ENCODE measurements around the gene SZT2. TPM values are rescaled to one million over a fixed set of nuclear protein-coding genes. Genes with fewer than 3 reads are reported as not detected.

The SZT2 gene
- total RNA-seq, 2 experiments from 2014 or later: 33.7 to 79.8 TPM

GRCh38 chr1:43438953-43439581, 49.4 kb downstream of the SZT2 start:
- no peak overlapping the region for H3K4me2 ChIP-seq (ENCODE audit: low read length)
- H3K4me1 ChIP-seq (ENCODE audit: insufficient read depth, low read length, poor library complexity, severe bottlenecking): no peaks in the 10 kb centered on the region
- no peak overlapping the region for H3K27ac ChIP-seq (ENCODE audit: low read depth, low read length, poor library complexity, severe bottlenecking)
- ChIA-PET POLR2A (no interaction called here), CTCF (ENCODE audit: unreplicated experiment) (no interaction called here)
- H3K36me3 ChIP-seq (ENCODE audit: insufficient read depth, low read length): peaks cover 18% of the 10 kb centered on the region; the same call in 1 of the 2 replicates
- H3K9me3 ChIP-seq (ENCODE audit: low read length): no peaks in the 10 kb centered on the region
- H3K9me2 ChIP-seq (ENCODE audit: insufficient read depth, low read length): no peaks in the 10 kb centered on the region
- no peaks in the 10 kb centered on the region for H4K20me1 ChIP-seq (ENCODE audit: insufficient read depth, low read length)
- intact Hi-C loops (cut with micrococcal nuclease; ENCODE audit: unreplicated experiment): no loop called here
- H3K4me3 ChIP-seq (ENCODE audit: low read depth, low read length, poor library complexity, severe bottlenecking): no peak overlapping the region
- H3K79me2 ChIP-seq (ENCODE audit: insufficient read depth, low read depth, low read length): no peaks in the 10 kb centered on the region
- DNase-seq (ENCODE audit: low spot score): no peak
- no peak for TF ChIP-seq CTCF (conservative IDR thresholded peaks at IDR 0.05; ENCODE audit: low read length)
- BruUV-seq (replicated peaks): no TSS peak
- no peak overlapping the region for H2AFZ ChIP-seq (ENCODE audit: low read length)

- POLR2A ChIA-PET: no interaction called here
Observed at GRCh38 chr1:43439781-43440180, 50.1 kb downstream of the SZT2 start.

GRCh38 chr1:43440358-43440757, 50.7 kb downstream of the SZT2 start:
- H3K9me3 ChIP-seq (ENCODE audit: low read length): no peaks in the 10 kb centered on the region
- 0 out of 2 replicates have a peak, but pooled peaks cover 20% of the 10 kb centered on the region for H3K36me3 ChIP-seq (ENCODE audit: insufficient read depth, low read length)
- no peaks in the 10 kb centered on the region for H4K20me1 ChIP-seq (ENCODE audit: insufficient read depth, low read length)
- H3K79me2 ChIP-seq (ENCODE audit: insufficient read depth, low read depth, low read length): no peaks in the 10 kb centered on the region
- DNase-seq (ENCODE audit: low spot score): no peak
- no peak overlapping the region for H3K4me3 ChIP-seq (ENCODE audit: low read depth, low read length, poor library complexity, severe bottlenecking)
- H3K27ac ChIP-seq (ENCODE audit: low read depth, low read length, poor library complexity, severe bottlenecking): no peak overlapping the region
- intact Hi-C loops (cut with micrococcal nuclease; ENCODE audit: unreplicated experiment): no loop called here
- no TSS peak for BruUV-seq (replicated peaks)
- CTCF ChIA-PET (ENCODE audit: unreplicated experiment): no interaction called here
- TF ChIP-seq EZH2phosphoT487 (IDR thresholded peaks at IDR 0.05; ENCODE audit: borderline replicate concordance, low read depth, low read length): no peak
- no peak for TF ChIP-seq CTCF (conservative IDR thresholded peaks at IDR 0.05; ENCODE audit: low read length)
- no peaks in the 10 kb centered on the region for H3K4me1 ChIP-seq (ENCODE audit: insufficient read depth, low read length, poor library complexity, severe bottlenecking)
- H3K4me2 ChIP-seq (ENCODE audit: low read length): no peak overlapping the region
- H2AFZ ChIP-seq (ENCODE audit: low read length): no peak overlapping the region
- no peaks in the 10 kb centered on the region for H3K9me2 ChIP-seq (ENCODE audit: insufficient read depth, low read length)
- POLR2A ChIA-PET: no interaction called here

More at GRCh38 chr1:43439781-43440180, 50.1 kb downstream of the SZT2 start:
- peaks cover 20% of the 10 kb centered on the region; the same call in 1 of the 2 replicates for H3K36me3 ChIP-seq (ENCODE audit: insufficient read depth, low read length)
- H3K4me2 ChIP-seq (ENCODE audit: low read length): no peak overlapping the region
- no peaks in the 10 kb centered on the region for H3K79me2 ChIP-seq (ENCODE audit: insufficient read depth, low read depth, low read length)
- H3K9me2 ChIP-seq (ENCODE audit: insufficient read depth, low read length): no peaks in the 10 kb centered on the region
- H3K4me3 ChIP-seq (ENCODE audit: low read depth, low read length, poor library complexity, severe bottlenecking): no peak overlapping the region
- no peak for DNase-seq (ENCODE audit: low spot score)
- TF ChIP-seq CTCF (conservative IDR thresholded peaks at IDR 0.05; ENCODE audit: low read length) (no peak), EZH2phosphoT487 (IDR thresholded peaks at IDR 0.05; ENCODE audit: borderline replicate concordance, low read depth, low read length) (no peak)
- H4K20me1 ChIP-seq (ENCODE audit: insufficient read depth, low read length): no peaks in the 10 kb centered on the region
- intact Hi-C loops (cut with micrococcal nuclease; ENCODE audit: unreplicated experiment): no loop called here
- no peaks in the 10 kb centered on the region for H3K9me3 ChIP-seq (ENCODE audit: low read length)
- CTCF ChIA-PET (ENCODE audit: unreplicated experiment): no interaction called here
- no peaks in the 10 kb centered on the region for H3K4me1 ChIP-seq (ENCODE audit: insufficient read depth, low read length, poor library complexity, severe bottlenecking)
- no peak overlapping the region for H2AFZ ChIP-seq (ENCODE audit: low read length)
- H3K27ac ChIP-seq (ENCODE audit: low read depth, low read length, poor library complexity, severe bottlenecking): no peak overlapping the region
- no TSS peak for BruUV-seq (replicated peaks)

All from OCI-LY7 (cell line).